ENCODE measurements around the gene LGALS7B. TPM values are rescaled to one million over a fixed set of nuclear protein-coding genes. Genes with fewer than 3 reads are reported as not detected.
A peak's percentile ranks its signal among the peaks of the same experiment; 100 is the strongest.
"Not testable (repeated sequence)": the region's sequence is repeated elsewhere in the genome, so short reads cannot be mapped to it uniquely, and the experiment has no call there.

The LGALS7B gene
- total and polyA plus RNA-seq, 8 donors: 0.49 to 2.0 (median 1.4) TPM; not detected in 2

DNA sequence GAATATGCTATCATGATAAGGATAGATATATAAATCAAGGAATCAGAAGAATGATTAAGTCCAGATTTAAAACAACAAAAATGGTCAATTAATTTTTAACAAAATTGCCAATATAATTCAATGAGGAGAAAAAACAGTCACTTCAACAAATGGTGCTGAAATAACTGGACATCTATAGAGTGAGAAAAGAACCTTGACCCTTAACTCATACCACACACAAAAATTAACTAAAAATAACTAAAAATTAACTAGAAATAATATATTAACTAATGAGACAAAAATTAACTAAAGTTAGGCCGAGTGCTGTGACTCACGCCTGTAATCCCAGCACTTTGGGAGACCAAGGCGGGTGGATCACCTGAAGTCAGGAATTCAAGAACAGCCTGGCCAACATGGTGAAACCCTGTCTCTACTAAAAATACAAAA is 25.2 kb upstream of the LGALS7B start:
- no peak overlapping the region for H3K4me3 ChIP-seq
- no peak overlapping the region for H3K27ac ChIP-seq
- no peak for DNase-seq
- no peaks in the 10 kb centered on the region for H3K4me1 ChIP-seq
- TF ChIP-seq, protein P1, sequence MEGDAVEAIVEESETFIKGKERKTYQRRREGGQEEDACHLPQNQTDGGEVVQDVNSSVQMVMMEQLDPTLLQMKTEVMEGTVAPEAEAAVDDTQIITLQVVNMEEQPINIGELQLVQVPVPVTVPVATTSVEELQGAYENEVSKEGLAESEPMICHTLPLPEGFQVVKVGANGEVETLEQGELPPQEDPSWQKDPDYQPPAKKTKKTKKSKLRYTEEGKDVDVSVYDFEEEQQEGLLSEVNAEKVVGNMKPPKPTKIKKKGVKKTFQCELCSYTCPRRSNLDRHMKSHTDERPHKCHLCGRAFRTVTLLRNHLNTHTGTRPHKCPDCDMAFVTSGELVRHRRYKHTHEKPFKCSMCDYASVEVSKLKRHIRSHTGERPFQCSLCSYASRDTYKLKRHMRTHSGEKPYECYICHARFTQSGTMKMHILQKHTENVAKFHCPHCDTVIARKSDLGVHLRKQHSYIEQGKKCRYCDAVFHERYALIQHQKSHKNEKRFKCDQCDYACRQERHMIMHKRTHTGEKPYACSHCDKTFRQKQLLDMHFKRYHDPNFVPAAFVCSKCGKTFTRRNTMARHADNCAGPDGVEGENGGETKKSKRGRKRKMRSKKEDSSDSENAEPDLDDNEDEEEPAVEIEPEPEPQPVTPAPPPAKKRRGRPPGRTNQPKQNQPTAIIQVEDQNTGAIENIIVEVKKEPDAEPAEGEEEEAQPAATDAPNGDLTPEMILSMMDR (IDR thresholded peaks at IDR 0.05): no peak
- no peak for ATAC-seq
- H3K9me3 ChIP-seq: no peaks in the 10 kb centered on the region
- intact Hi-C loops (cut with DNase I): no loop called here
- no peaks in the 10 kb centered on the region for H3K27me3 ChIP-seq
- H3K36me3 ChIP-seq: no peaks in the 10 kb centered on the region

DNA sequence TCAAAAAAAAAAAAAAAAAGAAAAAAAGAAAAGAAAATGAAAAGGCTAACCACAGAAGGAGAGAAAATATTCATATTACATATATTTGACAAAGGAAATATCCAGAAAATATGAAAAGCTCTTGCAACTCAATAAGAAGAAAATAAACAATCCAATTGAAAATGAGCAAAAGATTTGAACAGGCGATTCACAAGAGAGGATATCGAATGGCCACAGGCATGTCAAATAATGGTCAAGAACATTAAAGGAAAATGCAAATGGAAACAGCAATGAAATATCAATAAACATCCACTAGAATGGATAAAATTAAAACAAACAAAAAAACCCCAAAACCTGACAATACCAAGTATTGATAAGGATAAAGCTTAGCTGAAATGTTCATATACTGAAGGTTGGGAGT is 23.8 kb upstream of the LGALS7B start:
- Histone ChIP-seq H3K4me3 (no peak overlapping the region), H3K27ac (no peak overlapping the region), H3K27me3 (no peaks in the 10 kb centered on the region), H3K36me3 (no peaks in the 10 kb centered on the region), H3K9me3 (no peaks in the 10 kb centered on the region), H3K4me1 (peaks cover 0 to 8% of the 10 kb centered on the region in 2 donors)
- intact Hi-C loops (cut with DNase I): no loop called here
- no peak for ATAC-seq
- DNase-seq: no peak
- TF ChIP-seq, protein P1 (IDR thresholded peaks at IDR 0.05): no peak

DNA sequence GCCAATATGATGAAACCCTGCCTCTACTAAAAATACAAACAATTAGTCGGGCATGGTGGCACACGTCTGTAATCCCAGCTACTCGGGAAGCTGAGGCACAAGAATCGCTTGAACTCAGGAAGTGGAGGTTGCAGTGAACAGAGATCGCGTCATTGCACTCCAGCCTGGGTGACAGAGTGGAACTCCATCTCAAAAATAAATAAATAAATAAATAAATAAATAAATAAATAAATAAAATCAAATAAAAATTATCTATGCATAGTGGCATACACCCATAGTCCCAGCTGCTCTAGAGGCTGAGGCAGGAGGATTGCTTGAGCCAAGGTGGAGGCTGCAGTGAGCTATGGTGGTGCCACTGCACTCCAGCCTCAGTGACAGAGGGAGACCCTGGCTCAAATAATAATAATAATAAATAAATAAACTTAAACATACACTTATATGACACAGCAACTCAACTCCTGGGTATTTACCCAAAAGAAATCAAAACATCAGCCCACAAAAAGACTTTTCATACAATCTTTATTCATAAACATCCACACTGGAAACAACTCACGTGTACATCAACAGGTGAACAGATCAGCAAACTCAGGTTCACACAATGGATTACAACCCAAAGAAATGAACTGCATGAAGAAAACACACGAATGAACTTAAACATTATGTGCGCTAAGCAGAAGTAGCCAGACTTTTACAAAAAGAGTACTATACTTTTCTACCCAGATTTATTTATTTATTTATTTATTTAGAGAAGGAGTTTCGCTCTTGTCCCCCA is 22.5 kb upstream of the LGALS7B start:
- Histone ChIP-seq H3K27me3 (no peaks in the 10 kb centered on the region), H3K4me3 (no peak overlapping the region), H3K27ac (no peak overlapping the region), H3K9me3 (no peaks in the 10 kb centered on the region), H3K36me3 (no peaks in the 10 kb centered on the region), H3K4me1 (peaks cover 0 to 8% of the 10 kb centered on the region in 2 donors)
- TF ChIP-seq, protein P1 (IDR thresholded peaks at IDR 0.05): no peak
- DNase-seq (no peak), ATAC-seq (no peak)
- intact Hi-C loops (cut with DNase I): no loop called here

DNA sequence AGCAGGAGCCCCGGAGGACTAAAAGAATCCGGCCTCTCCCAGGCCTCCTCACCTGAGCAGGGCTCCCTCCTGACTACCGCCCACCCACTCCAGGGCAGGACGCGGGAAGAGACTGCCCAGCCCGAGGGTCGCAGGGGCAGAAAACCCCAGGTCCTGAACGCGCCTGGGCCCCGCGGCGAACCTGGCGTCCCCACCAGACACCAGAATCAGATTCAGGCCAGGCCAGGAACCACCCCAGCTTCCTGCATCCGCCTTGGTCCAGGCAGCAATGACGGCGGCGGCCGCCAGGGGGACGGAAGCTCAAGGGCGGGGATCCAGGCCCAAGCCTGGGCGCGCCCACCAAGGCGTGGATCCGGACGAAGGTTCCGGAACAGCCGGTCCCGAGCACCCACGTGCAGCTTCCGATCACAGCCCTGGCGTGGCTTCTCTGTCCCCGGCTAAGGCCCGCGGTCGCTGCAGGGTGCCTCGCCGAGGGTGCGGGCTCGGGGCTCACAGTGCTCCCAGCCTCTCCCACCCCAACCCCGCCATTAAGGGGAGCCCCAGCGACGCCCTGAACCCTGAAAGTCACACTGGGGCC is 19.3 kb upstream of the LGALS7B start:
- H3K36me3 ChIP-seq: no peaks in the 10 kb centered on the region
- no peaks in the 10 kb centered on the region for H3K9me3 ChIP-seq
- intact Hi-C loops (cut with DNase I): no loop called here
- DNase-seq (peak; percentile 68 to 98 (median 87)), ATAC-seq (peak; percentile 83)
- H3K4me3 ChIP-seq: peak overlapping the region in 1 of 2 donors; percentile 43
- no peaks in the 10 kb centered on the region for H3K27me3 ChIP-seq
- peak overlapping the region in 1 of 2 donors; percentile 60 for H3K27ac ChIP-seq
- TF ChIP-seq, protein P1 (IDR thresholded peaks at IDR 0.05): peak; percentile 51 to 95
- peaks cover 0 to 8% of the 10 kb centered on the region in 2 donors for H3K4me1 ChIP-seq

DNA sequence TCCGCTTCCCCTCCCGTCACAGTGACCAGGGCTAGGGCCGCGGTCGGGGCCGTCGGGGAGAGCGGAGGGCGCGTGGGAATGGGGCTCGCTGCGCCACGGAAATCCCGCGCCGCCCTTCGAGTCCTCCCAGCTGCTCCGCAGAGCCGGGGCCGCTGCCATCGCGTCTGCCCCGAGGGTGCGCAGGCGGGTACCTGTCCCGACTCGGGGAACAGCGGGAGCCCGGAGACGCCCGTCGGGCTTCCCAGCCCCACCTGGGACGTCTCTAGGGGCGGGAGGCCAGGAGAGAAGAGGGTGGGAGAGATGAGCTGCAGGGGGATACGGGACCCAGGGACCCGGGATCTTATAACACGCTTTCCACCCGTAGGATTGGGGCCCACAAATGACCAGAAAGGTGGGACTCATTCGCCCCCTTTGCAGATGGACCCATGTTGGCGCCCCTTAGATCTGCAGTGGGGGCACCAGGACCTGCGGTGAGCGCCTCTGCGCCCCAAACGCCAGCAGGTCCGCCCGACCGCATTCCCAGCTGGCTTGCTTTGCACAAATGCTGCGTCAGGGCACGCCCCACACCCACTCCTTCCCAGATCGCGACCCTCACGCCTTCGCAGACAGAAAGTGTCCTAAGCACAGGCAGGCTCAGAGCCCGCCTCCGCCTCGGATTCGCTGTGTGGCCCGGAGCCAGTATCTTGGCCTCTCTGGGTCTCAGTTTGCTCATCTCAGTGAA is 18.6 kb upstream of the LGALS7B start:
- H3K4me3 ChIP-seq: peak overlapping the region in 1 of 2 donors; percentile 43
- peak; percentile 33 for ATAC-seq

DNA sequence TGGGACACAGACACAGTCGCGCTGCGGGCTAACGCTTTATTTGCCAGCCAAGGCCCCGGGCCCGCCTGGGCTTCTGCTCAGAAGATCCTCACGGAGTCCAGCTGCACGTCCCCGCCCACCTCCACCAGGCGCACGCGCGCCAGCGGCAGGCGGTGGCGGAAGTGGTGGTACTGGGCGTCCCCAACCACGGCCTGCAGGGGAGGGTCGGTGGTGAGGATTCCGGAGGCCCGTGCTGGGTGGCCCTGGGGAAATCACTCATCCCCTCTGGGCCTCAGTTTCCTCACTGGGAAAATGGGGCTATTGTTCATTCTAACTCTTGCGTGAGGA is 18.1 kb upstream of the LGALS7B start:
- intact Hi-C loops (cut with DNase I); H3K4me3 ChIP-seq: not testable (repeated sequence)
- peak; percentile 95 for ATAC-seq

More for the DNA sequence above, 18.6 kb upstream of the LGALS7B start:
- H3K27ac ChIP-seq: peak overlapping the region in 1 of 2 donors; percentile 60
- H3K36me3 ChIP-seq; H3K4me1 ChIP-seq; DNase-seq; intact Hi-C loops (cut with DNase I); H3K9me3 ChIP-seq; H3K27me3 ChIP-seq: not testable (repeated sequence)

DNA sequence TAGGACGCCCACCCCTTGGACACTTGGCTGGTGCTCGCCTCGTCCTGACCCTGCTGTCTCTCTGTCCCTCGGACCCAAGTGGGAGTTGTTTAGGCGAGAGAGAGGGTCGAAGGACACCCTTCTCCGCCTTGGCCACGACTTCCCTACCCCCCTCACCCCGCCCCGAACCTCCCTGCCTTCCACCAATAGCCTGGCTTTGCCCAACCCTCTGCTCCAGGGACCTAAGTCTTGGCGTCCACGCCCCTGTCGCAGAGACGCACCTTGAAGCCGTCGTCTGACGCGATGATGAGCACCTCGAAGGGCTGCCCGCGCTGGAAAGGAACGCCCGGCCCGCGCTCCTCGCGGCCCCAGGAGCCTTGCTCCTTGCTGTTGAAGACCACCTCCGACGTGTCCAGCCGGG is 17.4 kb upstream of the LGALS7B start:
- peak; percentile 6 for ATAC-seq
- H3K9me3 ChIP-seq; intact Hi-C loops (cut with DNase I); H3K36me3 ChIP-seq; H3K4me3 ChIP-seq; H3K27ac ChIP-seq; DNase-seq; H3K27me3 ChIP-seq; H3K4me1 ChIP-seq: not testable (repeated sequence)

More for the DNA sequence above, 18.1 kb upstream of the LGALS7B start:
- not testable (repeated sequence) for H3K9me3 ChIP-seq, H3K4me1 ChIP-seq, H3K27me3 ChIP-seq, H3K27ac ChIP-seq, H3K36me3 ChIP-seq, DNase-seq

All from left lung (tissue), 10 donors.